GM18858 (cell line): ENCODE results near the gene PRKRA.
"Not testable (repeated sequence)": the region's sequence is repeated elsewhere in the genome, so short reads cannot be mapped to it uniquely, and the experiment has no call there.

Source experiments
- ATAC-seq: cut with Tn5 transposase; IDR thresholded peaks from one replicate; pipeline ENCODE4 v1.9.1; 2021; ENCODE audit not compliant: unreplicated experiment

PRKRA gene

DNA sequence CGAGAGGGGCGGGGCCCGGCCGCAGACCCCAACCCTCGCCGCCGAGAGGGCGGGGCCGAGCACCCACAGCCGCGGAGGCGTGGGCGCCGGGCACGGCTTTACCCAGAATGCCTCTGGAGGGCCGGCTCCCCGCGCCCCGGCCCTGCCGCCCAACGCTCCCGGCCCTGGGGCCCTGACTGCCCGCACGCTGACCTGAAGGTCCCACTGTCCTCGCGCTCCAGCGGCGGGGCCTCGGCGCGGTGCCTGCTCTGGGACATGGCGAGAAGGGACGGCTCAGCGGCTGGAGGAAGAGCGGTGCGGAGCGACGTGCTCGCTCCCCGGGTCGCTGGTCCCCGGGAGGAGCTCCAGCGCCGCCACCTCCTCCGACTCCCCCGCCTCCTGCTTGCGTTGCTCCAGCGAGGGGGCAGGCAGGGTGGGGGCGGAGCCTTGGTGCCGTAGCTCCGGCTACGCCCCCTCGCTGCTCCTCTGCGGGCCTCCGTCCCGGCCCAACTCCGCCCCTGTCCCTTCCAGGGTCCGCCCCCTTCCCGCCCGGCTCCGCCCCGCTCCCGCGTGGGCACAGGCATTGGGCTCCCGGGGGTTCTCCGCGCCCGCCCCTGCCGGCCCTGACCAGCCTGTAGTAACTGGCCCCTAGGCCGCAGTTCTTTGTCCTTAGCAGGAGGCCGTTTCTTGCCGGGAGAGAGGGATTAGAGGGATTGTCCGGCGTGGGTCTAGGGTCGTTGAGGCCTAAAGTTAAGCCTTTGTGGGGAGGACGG, at the start of gene PRKRA, which contains the start of gene PJVK:
Gene PRKRA, minus strand, starts transcription at position 402 of the 752 bp plus-strand sequence. Its CDS starts 145 bp downstream, at position 257.
Gene PJVK, plus strand, starts transcription at position 605 of the 752 bp plus-strand sequence. CDS start 2,032 bp downstream, outside the sequence.
- ATAC-seq, result peak; percentile 76

DNA sequence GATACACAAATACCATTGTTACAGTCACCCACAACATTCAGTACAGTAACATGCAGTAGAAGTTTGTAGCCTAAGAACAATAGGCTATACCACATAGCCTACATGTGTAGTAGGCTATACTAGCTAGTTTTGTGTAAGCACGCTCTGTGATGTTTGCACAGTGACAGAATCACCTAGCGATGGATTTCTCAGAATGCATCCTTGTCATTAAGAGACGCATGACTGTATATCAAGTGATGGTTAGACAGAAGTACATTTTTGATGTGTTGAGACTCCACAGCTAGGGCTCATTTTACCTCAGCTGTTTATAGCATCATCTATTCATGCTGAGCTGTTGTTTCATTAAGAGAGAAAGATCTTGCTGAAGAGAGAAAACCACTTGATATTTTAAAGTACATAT, 48.7 kb upstream of the PRKRA start:
- ATAC-seq, result no peak

DNA sequence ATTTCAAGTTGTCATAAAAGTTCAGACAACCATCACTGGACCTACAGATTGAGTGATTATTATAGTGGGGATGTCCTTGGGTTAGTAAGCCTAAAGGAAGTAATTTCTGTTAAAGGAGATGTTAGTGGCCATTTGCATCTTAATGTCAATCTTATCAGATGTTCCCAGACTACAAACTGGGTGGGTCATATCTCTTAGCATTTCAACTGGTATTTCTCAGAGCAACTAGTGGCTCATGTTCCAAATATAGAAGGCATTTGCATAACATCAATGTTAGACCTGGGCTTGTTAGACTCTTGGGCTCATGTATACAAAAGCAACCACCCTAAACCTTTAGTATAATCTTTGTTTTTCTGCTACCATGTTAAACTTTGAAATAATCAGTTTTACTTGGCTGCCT, 47.2 kb upstream of the PRKRA start:
- ATAC-seq, result no peak

DNA sequence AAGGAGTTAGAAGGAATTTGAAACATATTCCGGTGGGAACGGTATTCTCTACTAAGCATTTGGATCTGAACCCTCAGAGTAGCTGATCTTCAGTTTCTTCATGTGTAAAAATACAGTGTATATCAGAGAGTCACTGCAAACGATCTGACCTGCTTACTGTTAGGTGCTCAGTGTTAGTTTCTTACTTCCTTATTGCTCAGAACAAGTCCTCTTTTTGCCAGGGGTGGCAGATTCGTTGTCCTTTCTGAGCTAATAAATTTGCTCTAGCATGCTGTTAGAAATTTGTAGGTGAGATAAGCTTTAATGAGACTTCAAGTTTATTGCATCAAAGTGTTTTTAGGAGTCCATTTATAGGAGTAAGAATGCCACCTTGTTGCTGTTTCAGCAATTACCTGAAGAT, 45.1 kb upstream of the PRKRA start:
- ATAC-seq, result no peak

DNA sequence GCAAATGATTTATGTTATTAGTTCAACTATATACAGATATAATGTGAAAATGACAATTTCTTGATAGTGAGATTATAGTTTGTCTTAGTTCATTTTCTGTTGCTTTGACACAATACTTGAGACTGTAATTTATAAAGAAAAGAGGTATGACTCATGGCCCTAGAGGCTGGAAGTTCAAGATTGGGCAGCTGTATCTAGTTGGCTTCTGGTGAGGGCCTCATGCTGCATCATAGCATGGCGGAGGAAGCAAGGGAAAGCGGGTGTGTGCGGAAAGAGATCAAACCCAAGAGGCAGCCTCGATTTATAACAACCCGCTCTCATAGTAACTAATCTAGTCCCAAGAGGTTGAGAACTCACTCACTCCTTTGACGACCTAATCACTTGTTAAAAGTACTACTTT, 40.6 kb upstream of the PRKRA start:
- ATAC-seq, result no peak

DNA sequence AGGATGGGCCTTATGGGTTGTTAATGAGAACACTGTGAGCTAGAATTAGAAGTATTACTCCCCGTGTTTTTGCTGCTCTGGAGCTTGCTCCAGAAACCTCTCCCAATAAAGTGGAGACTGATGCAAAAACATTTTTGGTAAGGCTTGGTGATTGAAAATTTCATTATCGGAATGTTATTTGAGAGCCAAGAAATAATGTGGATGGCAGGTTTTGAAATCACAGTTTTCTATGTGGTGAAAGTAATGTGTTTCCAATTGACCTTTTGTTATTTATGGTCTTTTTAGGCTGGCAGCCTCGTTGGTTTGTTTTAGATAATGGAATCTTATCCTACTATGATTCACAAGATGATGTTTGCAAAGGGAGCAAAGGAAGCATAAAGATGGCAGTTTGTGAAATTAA, 34.4 kb upstream of the PRKRA start:
- no peak for ATAC-seq

DNA sequence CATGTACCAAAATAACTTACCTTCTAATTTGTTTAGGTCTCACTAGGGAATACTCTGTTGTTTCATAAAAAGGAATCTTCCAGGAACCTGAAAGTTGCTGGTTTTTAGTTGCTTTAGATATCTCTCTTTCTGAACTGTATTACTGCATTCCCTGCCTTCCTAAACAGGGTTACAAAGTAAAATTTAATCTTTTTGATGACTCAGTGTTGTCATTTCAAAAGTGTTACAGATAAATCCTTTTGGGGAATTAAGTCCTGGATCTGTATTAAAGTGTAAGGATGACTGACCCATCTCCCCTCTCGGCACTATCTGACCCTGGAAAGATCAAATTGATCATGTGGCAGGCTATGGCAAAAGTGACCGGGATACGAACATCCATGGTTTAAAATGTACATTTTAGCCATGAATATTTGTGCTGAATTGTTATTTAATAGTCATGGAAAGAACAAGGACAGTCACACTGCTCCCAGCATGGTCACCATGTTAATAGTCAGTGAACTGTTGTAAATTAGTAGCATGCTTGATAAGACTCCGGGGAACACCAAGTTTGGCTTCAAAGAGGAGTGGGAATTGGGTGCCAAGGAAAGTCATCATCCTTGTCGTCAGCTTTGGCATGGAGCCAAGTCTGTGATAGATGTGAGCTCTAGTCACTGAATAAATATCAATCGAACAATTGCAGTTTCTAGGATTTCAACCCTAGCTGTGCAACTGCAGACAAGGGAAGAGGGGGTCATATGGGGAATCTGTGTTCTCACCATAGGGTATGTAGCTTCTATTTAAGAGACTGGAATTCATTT, 33.5 kb upstream of the PRKRA start:
- ATAC-seq, result no peak

DNA sequence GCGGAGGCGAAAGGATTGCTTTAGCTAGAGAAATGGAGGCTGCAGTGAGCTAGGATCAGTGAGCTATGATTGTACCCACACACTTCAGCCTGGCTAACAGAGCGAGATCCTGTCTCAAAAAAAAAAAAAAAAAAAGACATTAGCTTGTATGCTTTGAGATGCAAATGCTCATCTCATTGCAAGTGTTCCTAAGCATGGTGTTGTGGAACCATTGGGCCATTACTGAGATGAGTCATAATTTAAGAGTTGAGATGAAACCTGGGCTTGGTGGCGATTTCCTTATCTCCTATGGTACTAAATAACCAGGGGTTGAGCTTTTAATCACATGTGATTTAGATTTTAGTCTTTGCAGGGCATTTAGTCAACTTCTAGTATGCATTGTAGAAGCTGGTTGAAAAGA, 31.5 kb upstream of the PRKRA start:
- peak; percentile 45 for ATAC-seq

DNA sequence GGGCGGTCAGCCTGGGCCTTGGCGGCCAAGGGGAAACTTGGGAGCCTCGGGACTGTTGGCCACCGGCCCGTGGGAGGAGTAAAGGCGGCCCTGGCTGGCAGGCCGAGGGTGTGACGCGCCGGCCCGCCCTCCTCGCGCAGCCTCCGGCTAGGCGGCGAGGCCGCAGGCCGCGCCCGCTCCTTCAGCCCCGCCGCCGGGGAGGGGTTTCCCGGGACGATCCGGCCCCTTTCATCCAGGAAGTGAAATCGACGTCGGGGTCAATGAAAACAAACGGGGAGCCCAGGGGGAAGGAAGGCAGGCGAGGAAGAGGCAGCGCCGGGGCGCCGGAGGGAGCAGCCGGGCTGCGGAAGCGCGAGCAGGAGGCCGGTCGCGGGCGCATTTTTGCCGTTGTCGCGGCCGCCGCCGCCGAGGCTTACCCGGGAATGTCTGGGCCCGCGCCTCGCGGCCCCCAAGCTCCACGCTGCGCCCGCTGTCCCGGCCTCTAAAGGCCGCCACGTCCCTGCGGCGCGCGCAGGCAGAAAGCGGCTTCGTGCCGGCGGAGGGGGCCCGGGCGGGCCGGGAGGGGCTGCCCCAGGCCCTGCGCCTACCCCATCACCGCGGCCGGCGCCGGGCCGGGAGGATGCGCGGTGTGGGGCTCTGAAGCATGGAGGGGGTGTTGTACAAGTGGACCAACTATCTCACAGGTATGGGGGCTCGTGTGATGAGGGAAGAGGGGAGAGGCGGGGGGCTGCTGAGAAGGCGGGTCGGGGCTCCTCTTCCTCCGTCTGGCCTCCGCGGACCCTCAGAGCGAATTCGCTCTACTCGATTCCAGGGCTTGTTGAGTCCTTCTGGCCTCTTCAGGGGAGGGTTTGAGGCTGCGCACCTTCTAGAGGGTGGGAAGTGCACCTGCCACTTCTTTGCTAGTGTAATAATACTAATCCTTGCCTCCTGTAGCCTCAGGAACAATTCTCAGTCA, 29.5 kb upstream of the PRKRA start, which contains the start of gene PLEKHA3:
Gene PLEKHA3, plus strand, starts transcription at position 231 of the 955 bp plus-strand sequence. Its CDS starts 413 bp downstream, at position 644.
- ATAC-seq, result peak; percentile 40

DNA sequence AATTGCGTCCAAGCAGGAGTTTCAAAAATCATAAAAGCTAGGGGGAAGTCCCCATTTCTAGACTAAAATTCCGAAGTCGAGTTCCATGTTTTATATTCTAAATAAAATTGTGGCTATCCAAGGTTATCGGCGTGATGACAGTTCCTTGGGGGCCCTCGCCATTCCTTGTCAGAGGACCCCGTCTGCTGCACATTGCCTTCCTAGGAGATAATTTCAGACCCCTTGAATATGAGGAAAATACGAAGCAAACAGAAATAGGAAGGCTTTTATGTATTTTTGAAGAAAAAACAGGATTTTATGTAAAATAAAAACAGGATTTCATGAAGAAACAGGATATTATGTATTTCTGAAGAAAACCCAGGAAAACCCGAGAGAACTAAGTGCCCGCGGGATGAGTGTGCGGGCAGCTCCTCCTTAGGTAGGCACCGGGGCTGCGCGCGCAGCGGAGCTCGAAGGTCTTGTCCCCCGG, 28.8 kb upstream of the PRKRA start:
- ATAC-seq, result no peak

DNA sequence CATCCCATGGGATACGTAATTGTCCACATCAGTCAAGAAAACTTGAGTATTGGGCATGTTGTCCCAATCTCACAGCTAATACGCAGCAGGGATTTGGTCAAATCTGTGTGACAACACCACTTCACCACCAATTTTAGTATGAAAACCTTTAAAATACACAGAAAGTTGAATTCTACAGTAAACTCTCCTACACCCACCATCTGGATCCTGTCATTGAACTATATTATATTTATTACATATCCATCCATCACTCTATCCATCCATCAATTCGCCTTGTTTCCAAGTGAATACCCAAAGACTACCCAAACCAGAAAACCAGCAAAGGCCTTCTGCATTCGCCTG, 28.3 kb upstream of the PRKRA start:
- no peak for ATAC-seq

DNA sequence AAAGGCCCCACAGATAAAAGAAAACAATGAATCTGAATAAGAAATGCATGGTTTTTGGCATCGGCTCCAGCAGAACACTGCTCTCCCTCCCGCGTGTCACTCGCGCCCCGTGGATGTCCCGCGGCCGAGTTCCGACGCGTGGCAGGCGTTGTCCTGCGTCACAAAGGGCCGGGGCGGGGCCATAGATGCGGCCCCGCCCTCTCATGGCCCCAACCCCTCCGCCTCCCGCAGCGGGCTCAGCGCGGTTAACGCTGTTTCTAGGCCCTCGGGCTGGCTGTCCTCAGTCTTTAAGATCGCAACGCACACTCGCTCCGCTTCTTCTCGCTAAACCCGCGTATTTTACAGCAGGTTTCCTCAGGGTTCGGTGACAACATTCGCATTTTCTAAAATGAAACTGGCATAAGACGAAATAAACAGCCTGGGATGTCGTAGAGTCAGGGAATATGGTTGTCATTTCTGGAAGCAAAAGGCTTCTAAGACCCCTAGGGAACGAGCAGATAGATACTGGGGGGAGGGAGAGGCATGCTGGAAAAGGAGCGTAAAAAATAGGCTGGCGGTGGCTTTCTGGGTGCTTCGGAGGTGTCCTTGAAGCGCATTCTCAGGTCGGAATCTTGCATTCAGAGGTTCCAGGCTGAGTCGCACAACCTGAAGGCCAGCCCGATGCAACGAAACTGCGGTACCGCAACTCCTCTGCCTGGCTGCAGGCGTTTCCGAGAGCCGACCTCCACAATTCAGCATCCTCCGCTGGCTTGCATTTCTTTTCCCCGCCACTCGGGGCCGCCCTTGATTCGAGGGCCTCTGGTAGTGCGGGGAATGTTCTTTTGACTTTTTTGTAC, 27.7 kb upstream of the PRKRA start, which contains the start of gene FKBP7:
Gene FKBP7, minus strand, starts transcription at position 162 of the 836 bp plus-strand sequence. Its CDS starts 101 bp downstream, at position 61.
- ATAC-seq, result peak; percentile 19

DNA sequence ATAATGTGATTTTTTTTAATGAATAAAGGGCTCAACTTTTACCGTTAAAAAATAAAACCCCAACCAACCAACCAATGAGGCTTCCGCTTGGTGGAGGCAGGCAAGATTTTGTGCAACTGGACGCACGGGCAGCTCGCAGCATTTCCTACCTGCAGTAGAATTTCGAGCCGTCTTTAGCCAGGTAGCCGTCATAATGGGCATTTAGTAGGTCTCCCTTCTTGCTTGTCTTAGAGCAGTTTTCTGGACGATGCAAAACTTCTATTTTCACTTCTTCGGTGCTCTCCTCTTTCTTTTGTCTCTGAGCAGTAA, 27.1 kb upstream of the PRKRA start:
- ATAC-seq, result no peak

DNA sequence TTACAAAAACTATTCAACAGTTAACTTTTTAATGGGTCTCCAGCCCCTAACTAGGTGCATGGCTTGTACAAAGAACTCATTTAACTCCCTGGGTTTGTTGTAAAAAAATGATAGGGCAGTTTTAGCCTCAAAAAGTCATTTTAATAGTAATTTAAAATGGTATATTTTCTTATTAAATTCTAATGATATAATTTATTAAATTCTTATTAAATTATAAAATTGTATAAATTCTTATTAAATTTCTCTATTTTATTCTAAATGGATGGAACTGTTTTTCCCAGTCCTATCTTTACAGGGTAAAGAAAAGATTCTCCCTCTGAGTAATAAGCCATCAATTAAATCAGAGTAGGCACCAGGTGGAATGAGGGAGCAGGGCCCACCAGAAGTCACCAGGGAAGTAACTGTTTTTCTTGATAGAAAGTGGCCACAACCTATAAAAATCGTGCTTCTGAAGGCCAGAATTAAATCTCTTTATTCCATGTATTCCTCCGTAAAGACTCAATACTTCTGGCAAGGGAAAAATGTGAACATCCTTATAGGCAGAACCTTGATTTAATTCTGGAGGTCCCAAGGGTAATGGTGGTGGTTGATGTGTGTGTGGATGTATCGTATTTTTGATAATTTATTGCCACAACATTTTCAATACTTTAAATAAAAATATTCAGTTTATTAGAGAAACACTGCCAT, 26.6 kb upstream of the PRKRA start:
- ATAC-seq, result no peak

DNA sequence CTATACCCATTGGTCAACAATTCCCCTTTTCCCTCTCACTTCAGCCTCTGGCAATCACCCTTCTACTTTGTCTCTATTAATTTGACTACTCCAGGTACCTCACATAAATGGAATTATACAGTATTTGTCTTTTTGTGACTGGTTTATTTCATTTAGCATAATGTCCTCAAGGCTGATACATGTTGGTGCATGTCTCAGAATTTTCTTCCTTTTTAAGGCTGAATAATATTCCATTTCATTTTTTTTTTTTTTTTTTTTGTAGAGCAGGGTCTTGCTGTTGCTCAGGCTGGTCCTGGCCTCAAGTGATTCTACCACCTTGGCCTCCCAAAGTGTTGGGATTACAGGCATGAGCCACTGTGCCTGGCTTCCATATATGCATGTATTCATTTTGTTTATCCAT, 25.5 kb upstream of the PRKRA start:
- ATAC-seq, result no peak

DNA sequence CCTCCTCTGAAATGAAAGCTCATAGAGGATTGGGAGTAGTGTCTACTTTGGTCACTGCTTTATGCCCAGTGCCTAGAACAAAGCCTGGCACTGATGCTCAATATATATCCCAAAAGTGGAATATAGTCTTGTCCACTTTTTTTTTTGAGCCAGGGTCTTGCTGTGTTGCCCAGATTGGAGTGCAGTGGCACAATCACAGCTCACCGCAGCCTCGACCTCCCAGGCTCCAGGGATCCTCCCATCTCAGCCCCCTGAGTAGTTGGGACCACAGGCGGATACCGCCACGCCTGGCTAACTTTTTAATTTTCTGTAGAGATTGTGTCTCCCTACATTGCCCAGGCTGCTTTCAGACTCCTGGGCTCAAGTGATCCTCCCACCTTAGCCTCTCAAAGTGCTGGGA, 23.6 kb upstream of the PRKRA start:
- no peak for ATAC-seq

DNA sequence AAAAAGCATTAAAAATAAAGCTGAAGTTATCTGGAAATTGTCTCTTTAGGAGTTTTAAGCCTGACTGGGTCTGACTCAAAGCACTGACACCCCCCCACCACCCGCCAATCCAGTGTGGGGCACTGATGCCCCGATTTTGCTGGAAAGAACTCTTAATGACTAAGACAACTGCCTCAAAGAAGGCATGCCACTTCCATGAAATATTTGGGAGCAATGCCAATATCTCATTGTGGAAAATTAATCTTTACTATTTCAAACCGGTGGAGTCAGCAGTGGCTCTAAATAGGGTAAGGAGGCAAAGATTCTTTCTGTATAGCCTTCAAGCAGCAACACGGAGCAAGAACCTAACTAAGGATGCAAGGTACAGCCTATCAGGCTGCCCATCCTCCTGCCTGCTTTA, 23.0 kb upstream of the PRKRA start:
- ATAC-seq, result no peak

DNA sequence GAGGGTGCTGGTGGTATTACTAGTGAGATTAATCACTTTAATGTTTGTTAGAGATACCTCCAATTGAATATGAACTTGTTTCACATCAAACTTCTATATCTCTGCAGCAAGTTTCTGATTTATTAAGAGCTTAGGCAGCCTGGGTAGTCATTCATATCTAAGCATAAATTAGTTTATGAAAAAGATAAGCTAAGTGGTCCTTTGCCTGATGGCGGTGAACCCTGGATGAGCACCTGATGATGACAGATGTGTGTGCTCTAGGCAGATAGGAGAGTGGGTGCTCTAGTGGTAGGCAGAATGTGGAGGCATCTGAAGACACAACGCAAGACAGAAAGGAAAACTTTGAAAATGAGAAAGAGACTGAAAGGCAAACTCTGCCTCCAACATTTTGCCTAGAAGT, 22.4 kb upstream of the PRKRA start:
- no peak for ATAC-seq

DNA sequence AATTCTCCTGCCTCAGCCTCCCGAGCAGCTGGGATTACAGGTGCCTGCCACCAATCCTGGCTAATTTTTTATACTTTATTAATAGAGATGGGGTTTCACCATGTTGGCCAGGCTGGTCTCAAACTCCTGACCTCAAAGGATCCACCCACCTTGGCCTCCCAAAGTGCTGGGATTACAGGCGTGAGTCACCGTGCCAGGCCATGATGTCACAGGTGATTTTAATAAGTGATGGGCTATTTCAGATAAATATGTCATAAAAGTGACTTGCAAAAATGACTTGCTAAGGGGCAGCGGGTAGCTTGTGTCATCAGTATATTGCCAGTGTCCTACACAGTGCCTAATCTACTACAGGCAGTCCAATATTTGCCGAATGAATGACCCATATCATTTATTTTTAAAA, 20.3 kb upstream of the PRKRA start:
- not testable (repeated sequence) for ATAC-seq
